Parathyroid adenoma (tissue), 2 donors: Measurements from ENCODE around the gene ANK3.

Experiments
- H2AFZ ChIP-seq: fragments of 300-600 bp; sonication (generic); one replicate; pipeline ENCODE4 v1.7.0; 2017; ENCODE audit warnings: antibody characterized with exemption, mild to moderate bottlenecking
- H3K27ac ChIP-seq: fragments of 300-600 bp; sonication (generic); one replicate; pipeline ENCODE4 v1.7.0; 2017
- H3K27me3 ChIP-seq: fragments of 300-600 bp; sonication (generic); one replicate; pipeline ENCODE4 v1.7.0; 2017; ENCODE audit warnings: low read length; ENCODE audit not compliant: control insufficient read depth, insufficient read depth
- H3K36me3 ChIP-seq: fragments of 300-600 bp; sonication (generic); one replicate; pipeline ENCODE4 v1.7.0; 2017; ENCODE audit warnings: low read length; ENCODE audit not compliant: control insufficient read depth, insufficient read depth
- H3K4me1 ChIP-seq: fragments of 300-600 bp; sonication (generic); one replicate; pipeline ENCODE4 v1.7.0; 2017; ENCODE audit warnings: control low read depth
- H3K4me2 ChIP-seq: fragments of 300-600 bp; sonication (generic); one replicate; pipeline ENCODE4 v1.7.0; 2017; ENCODE audit warnings: low read length
- H3K4me3 ChIP-seq: fragments of 300-600 bp; sonication (generic); one replicate; pipeline ENCODE4 v1.7.0; 2017; ENCODE audit warnings: low read depth, low read length
- H3K79me2 ChIP-seq: fragments of 300-600 bp; sonication (generic); one replicate; pipeline ENCODE4 v1.7.0; 2017; ENCODE audit warnings: control low read depth
- H3K9ac ChIP-seq: fragments of 300-600 bp; sonication (generic); one replicate; pipeline ENCODE4 v1.7.0; 2017; ENCODE audit warnings: mild to moderate bottlenecking
- H3K9me3 ChIP-seq: fragments of 300-600 bp; sonication (generic); one replicate; pipeline ENCODE4 v1.7.0; 2017; ENCODE audit warnings: low read length; ENCODE audit not compliant: control insufficient read depth
- TF ChIP-seq, protein P1 (sequence below): fragments of 300-600 bp; sonication (generic); IDR thresholded peaks from one replicate; pipeline ENCODE4 v1.7.0; 2017; ENCODE audit warnings: antibody characterized with exemption, mild to moderate bottlenecking
- donor health status: primary hyperparathyroidism.

Gene ANK3

DNA sequence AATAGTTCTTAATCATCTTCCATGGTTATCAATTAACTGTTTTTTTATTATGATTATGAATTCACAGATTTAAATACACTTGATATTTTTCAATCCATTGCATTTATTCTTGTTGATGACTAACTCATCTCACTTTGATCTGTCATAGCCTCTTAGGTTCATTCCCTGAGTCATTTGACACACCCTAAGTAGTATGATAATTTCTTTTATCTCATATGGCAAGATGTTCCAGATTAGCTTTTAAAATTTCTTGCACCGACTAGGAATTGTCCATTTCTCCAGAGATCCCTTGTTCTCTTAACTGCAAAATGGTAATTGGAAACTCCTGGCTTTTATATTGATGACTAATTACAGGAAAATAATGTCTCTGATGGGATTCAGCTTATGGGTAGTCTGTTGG, 395.7 kb downstream of the ANK3 start:
- no peaks in the 10 kb centered on the region for H3K4me1 ChIP-seq
- TF ChIP-seq, protein P1, sequence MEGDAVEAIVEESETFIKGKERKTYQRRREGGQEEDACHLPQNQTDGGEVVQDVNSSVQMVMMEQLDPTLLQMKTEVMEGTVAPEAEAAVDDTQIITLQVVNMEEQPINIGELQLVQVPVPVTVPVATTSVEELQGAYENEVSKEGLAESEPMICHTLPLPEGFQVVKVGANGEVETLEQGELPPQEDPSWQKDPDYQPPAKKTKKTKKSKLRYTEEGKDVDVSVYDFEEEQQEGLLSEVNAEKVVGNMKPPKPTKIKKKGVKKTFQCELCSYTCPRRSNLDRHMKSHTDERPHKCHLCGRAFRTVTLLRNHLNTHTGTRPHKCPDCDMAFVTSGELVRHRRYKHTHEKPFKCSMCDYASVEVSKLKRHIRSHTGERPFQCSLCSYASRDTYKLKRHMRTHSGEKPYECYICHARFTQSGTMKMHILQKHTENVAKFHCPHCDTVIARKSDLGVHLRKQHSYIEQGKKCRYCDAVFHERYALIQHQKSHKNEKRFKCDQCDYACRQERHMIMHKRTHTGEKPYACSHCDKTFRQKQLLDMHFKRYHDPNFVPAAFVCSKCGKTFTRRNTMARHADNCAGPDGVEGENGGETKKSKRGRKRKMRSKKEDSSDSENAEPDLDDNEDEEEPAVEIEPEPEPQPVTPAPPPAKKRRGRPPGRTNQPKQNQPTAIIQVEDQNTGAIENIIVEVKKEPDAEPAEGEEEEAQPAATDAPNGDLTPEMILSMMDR, result no peak
- no peak overlapping the region for H3K27ac ChIP-seq
- no peak overlapping the region for H3K9ac ChIP-seq
- H3K27me3 ChIP-seq, result no peaks in the 10 kb centered on the region
- H3K4me2 ChIP-seq, result no peak overlapping the region
- no peaks in the 10 kb centered on the region for H3K79me2 ChIP-seq
- no peak overlapping the region for H2AFZ ChIP-seq
- H3K36me3 ChIP-seq, result no peaks in the 10 kb centered on the region
- no peak overlapping the region for H3K4me3 ChIP-seq
- no peaks in the 10 kb centered on the region for H3K9me3 ChIP-seq

DNA sequence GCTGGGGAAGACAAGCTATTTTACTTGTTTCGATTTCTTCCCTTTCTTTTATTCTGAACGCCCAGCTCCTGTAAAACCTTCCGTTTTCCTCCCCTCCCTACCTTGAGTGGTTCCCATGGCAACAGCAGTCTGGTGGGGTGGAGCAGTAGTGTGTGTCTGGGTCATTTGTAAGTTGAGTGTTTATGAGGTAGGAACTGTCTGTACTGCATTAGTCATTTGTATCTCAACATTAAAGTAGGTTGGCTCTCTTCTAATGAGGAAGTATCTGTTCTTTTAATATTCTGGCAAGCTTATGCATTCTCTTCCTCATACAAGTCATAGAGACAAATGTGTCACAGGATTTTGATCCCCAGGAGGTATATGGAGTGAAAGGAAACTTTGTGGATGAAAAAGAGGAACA, 398.0 kb downstream of the ANK3 start:
- no peaks in the 10 kb centered on the region for H3K4me1 ChIP-seq
- H3K27me3 ChIP-seq, result no peaks in the 10 kb centered on the region
- H3K4me3 ChIP-seq, result no peak overlapping the region
- no peaks in the 10 kb centered on the region for H3K79me2 ChIP-seq
- no peak overlapping the region for H3K27ac ChIP-seq
- no peaks in the 10 kb centered on the region for H3K36me3 ChIP-seq
- TF ChIP-seq, protein P1, result no peak
- H3K9me3 ChIP-seq, result no peaks in the 10 kb centered on the region
- H2AFZ ChIP-seq, result no peak overlapping the region
- peak overlapping the region; percentile 32 for H3K4me2 ChIP-seq
- no peak overlapping the region for H3K9ac ChIP-seq

DNA sequence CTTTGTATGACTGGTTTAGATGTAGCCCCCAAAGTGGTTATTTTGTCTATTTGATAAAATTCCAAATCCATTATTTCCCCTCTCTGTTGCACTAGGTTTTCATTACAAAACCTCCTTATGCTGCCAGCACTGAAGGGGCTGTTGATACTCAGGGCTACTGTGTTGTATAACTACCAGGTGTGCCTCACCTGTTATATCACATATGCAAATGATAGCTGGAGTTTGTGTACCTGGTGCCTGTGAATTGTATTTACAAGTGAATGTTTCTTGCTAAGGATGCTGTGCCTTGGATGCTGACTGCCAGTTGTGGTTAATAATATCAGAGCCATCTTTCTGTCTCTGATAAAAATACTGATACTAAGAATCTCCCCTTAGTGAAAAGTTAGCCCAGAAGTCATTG, 398.6 kb downstream of the ANK3 start:
- Histone ChIP-seq H3K4me3 (no peak overlapping the region), H3K36me3 (no peaks in the 10 kb centered on the region), H3K27ac (no peak overlapping the region), H3K4me2 (no peak overlapping the region), H3K79me2 (no peaks in the 10 kb centered on the region), H3K9ac (no peak overlapping the region), H3K27me3 (no peaks in the 10 kb centered on the region), H3K9me3 (no peaks in the 10 kb centered on the region), H2AFZ (no peak overlapping the region), H3K4me1 (no peaks in the 10 kb centered on the region)
- TF ChIP-seq, protein P1, result no peak

DNA sequence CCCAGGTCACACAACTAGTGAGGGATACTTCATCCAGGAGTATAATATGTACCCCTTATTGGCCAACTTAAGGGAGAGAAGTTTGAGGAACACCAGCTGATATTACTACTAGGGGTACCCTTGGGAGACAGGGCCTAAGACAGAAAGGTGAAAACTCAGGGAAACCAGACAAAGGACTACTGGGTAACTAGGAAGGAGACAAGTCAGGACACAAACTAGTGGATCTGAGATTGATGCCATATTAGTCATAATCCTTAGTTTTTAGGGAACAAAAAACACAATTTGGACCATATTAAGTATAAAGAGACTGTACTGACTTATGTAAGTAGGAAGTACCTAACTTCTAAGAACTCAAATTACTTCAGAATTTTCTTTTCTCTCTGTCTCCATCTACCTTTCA, 404.0 kb downstream of the ANK3 start:
- no peak overlapping the region for H3K4me2 ChIP-seq
- no peak overlapping the region for H2AFZ ChIP-seq
- H3K9ac ChIP-seq, result no peak overlapping the region
- no peaks in the 10 kb centered on the region for H3K79me2 ChIP-seq
- TF ChIP-seq, protein P1, result no peak
- H3K4me1 ChIP-seq, result no peaks in the 10 kb centered on the region
- H3K36me3 ChIP-seq, result no peaks in the 10 kb centered on the region
- no peak overlapping the region for H3K4me3 ChIP-seq
- no peaks in the 10 kb centered on the region for H3K9me3 ChIP-seq
- H3K27ac ChIP-seq, result no peak overlapping the region
- H3K27me3 ChIP-seq, result no peaks in the 10 kb centered on the region

DNA sequence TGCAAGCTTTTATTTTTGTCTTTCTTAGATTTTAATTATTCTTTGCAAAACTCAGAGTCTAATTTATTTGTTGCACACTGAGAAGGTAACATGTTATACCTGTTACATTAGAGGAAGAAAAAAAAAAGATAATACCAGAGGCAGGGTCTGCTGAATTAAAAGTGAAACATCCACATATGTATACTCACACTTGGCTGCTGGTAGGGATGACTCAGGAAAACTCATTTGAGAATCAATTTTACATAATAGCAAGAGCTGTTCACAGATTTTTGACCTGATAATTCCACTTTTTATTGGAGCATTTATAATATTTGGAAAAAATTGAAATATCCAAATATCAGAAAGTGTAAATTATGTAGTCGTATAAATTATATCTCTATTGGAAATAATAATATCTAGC, 405.3 kb downstream of the ANK3 start:
- Histone ChIP-seq H3K36me3 (no peaks in the 10 kb centered on the region), H3K4me2 (no peak overlapping the region), H3K9ac (no peak overlapping the region), H3K4me1 (no peaks in the 10 kb centered on the region), H3K4me3 (no peak overlapping the region), H3K27ac (no peak overlapping the region), H3K79me2 (no peaks in the 10 kb centered on the region), H3K27me3 (no peaks in the 10 kb centered on the region), H2AFZ (no peak overlapping the region), H3K9me3 (no peaks in the 10 kb centered on the region)
- TF ChIP-seq, protein P1, result no peak
